HG02973 (cell line): ENCODE data around the gene WWC2.

Experiments
- ATAC-seq: cut with Tn5 transposase; IDR thresholded peaks from one replicate; pipeline ENCODE4 v1.9.1; 2021; ENCODE audit warnings: moderate library complexity; ENCODE audit not compliant: unreplicated experiment

WWC2 gene

DNA sequence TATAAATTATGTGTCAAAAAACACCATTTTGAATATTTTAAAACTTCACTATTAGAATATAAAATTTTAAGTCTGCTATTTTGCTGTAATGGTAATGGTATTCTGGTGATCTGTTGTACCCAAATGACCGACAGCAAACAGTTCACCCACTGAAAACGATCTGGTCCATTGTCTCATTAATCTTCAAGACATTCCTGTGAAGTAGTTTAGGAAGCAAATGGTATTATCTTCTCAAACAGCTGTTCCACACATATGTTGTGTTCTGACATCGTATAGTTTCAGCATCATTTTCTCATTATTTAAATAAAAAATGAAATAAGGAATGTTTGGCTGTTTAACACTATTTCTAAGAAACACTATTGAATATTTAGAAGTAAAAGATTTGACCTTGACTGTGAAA lies 98.1 kb downstream of the WWC2 start:
- ATAC-seq, result no peak

- no peak for ATAC-seq
Measured at GRCh38 chr4:183200453-183200852, 101.4 kb downstream of the WWC2 start.

DNA sequence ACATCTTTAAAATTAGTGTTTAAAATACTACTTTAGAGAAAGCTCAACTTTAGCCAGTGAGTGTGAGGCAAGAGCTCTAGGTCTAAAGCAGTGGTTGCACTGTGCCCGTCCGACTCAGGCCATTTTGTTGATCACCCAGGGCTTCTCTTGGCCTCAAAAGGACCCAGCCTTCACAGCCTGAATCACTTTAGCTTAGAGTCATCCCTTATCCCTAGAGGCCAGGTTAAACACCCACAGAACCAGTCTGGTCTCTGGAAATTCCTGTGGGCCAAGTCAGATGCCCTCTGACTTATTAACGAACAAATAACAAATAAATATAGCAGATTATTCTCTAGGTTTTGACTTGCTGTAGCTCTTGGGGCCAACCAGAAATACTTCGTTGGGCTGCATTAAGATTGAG lies 102.3 kb downstream of the WWC2 start:
- ATAC-seq, result no peak

- ATAC-seq, result no peak
Measured at GRCh38 chr4:183202523-183202922, 103.5 kb downstream of the WWC2 start.

GRCh38 chr4:183204793-183205192 lies 105.7 kb downstream of the WWC2 start:
- ATAC-seq, result no peak

- ATAC-seq, result no peak
Measured at GRCh38 chr4:183205193-183205592, 106.1 kb downstream of the WWC2 start.

- no peak for ATAC-seq
Measured at GRCh38 chr4:183205709-183206108, 106.7 kb downstream of the WWC2 start.

- no peak for ATAC-seq
Measured at GRCh38 chr4:183211533-183211932, 112.5 kb downstream of the WWC2 start.

DNA sequence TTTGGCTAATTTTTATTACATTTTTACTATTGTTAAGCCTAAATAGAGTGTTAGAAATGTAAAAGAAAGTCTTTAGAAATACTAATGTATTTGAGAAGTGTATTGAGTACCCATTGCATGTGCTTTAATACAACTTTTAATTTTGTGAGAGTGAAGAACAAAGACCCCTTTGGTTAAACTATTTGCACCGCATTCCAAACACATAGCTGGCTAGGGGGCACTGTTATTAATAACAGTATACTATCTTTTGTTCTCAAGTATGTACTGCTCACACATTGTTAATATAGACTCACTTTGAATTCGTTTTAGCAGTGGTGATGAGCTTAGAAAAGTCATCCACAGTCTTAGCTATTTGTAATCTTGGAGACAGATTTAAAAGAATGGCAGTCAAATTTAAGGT lies 114.9 kb downstream of the WWC2 start:
- no peak for ATAC-seq

GRCh38 chr4:183214912-183215488 lies 115.9 kb downstream of the WWC2 start:
- no peak for ATAC-seq

- no peak for ATAC-seq
Measured at GRCh38 chr4:183220236-183220635, 121.2 kb downstream of the WWC2 start.

DNA sequence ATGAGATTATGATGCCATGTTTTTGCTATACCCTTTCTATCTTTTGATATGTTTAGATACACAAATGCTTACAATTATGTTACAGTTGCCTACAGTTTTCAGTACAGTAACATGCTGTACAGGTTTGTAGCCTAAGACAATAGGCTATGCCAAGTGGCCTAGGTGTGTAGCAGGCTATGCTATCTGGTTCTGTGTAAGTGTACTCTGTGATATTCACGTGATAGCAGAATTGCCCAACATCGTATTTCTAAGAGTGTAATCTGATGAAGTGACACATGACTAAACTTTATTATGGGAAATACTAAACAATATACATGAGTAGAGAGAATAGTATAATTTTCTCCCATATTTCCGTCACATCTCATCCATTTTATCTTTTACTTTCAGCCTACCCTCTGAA lies 124.0 kb downstream of the WWC2 start:
- no peak for ATAC-seq

DNA sequence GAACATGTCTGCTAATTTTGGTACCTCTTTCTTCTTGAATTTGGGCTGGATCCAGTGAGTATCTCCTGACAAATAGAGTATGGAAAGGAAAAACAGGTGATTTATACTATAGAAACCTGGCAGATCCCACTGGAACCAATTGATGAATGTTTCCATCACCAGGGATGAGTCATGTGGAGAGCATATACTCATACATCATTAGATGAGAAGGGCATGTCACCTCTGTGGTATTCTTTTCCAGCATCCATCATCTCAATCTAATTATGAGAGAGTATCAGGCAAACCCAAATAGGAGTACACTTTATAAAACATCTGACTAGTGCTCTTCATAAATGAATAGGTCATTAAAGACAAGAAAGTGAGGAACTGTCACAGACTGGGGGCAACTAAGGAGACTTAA lies 130.3 kb downstream of the WWC2 start:
- ATAC-seq, result no peak

GRCh38 chr4:183240581-183241321 lies 141.7 kb downstream of the WWC2 start:
- ATAC-seq, result no peak

GRCh38 chr4:183241322-183241640 lies 142.2 kb downstream of the WWC2 start:
- no peak for ATAC-seq

- ATAC-seq, result no peak
Measured at GRCh38 chr4:183241721-183242151, 142.7 kb downstream of the WWC2 start.

- no peak for ATAC-seq
Measured at GRCh38 chr4:183242291-183242690, 143.2 kb downstream of the WWC2 start.

- no peak for ATAC-seq
Measured at GRCh38 chr4:183244019-183244418, 145.0 kb downstream of the WWC2 start.

DNA sequence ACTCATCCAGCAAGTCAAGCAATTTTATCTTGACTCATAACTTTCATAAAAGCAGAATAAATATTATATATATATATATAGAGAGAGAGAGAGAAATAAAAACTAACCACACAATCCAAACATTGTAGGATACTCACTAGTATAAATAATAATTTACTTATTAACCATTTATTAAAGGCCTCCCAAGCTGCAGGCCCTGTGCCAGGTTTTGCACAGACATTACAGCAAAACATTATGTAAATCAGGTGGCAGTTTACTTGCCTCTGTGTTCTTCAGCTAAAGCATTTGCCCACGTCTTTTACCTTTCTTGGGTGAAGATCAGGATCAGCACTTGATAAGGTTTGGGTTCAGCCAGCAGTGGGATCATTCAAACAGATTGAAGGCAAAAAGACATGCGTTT lies 145.4 kb downstream of the WWC2 start:
- no peak for ATAC-seq

GRCh38 chr4:183248201-183248600 lies 149.1 kb downstream of the WWC2 start:
- ATAC-seq, result no peak

GRCh38 chr4:183249854-183250253 lies 150.8 kb downstream of the WWC2 start:
- no peak for ATAC-seq

- no peak for ATAC-seq
Measured at GRCh38 chr4:183250831-183251230, 151.8 kb downstream of the WWC2 start.

GRCh38 chr4:183252959-183253358 lies 153.9 kb downstream of the WWC2 start:
- no peak for ATAC-seq
